Activated naive CD8-positive, alpha-beta T cell (primary cell): Measurements from ENCODE around the gene ICE2.

Experiments used
- H3K27ac Mint-ChIP-seq: one replicate; pipeline ENCODE4 v1.8.0; 2021; ENCODE audit warnings: mixed read lengths
- H3K27me3 Mint-ChIP-seq: one replicate; pipeline ENCODE4 v1.8.0; 2021; ENCODE audit warnings: mixed read lengths
- H3K36me3 Mint-ChIP-seq: one replicate; pipeline ENCODE4 v1.8.0; 2021; ENCODE audit warnings: mixed read lengths
- H3K4me1 Mint-ChIP-seq: one replicate; pipeline ENCODE4 v1.8.0; 2021; ENCODE audit warnings: low read depth, mixed read lengths
- H3K4me3 Mint-ChIP-seq: one replicate; pipeline ENCODE4 v1.8.0; 2021; ENCODE audit warnings: mild to moderate bottlenecking, mixed read lengths
- H3K9me3 Mint-ChIP-seq: one replicate; pipeline ENCODE4 v1.8.0; 2021; ENCODE audit warnings: low read depth, mixed read lengths

ICE2 gene

GRCh38 chr15:60511351-60512031, 32.5 kb upstream of the ICE2 start:
- no peaks in the 10 kb centered on the region for H3K9me3 Mint-ChIP-seq
- H3K36me3 Mint-ChIP-seq, result peaks cover 17% of the 10 kb centered on the region
- H3K27me3 Mint-ChIP-seq, result no peaks in the 10 kb centered on the region
- peak overlapping the region; percentile 69 for H3K27ac Mint-ChIP-seq
- peaks cover 63% of the 10 kb centered on the region for H3K4me1 Mint-ChIP-seq
- H3K4me3 Mint-ChIP-seq, result peak overlapping the region; percentile 60

- Mint-ChIP-seq H3K4me1 (peaks cover 59% of the 10 kb centered on the region), H3K36me3 (peaks cover 19% of the 10 kb centered on the region), H3K4me3 (no peak overlapping the region), H3K27ac (peak overlapping the region; percentile 73), H3K9me3 (no peaks in the 10 kb centered on the region), H3K27me3 (no peaks in the 10 kb centered on the region)
Observed at GRCh38 chr15:60510006-60510405, 31.1 kb upstream of the ICE2 start.

- Mint-ChIP-seq H3K9me3 (no peaks in the 10 kb centered on the region), H3K4me3 (no peak overlapping the region), H3K27ac (peak overlapping the region; percentile 73), H3K4me1 (peaks cover 58% of the 10 kb centered on the region), H3K36me3 (peaks cover 22% of the 10 kb centered on the region), H3K27me3 (no peaks in the 10 kb centered on the region)
Observed at GRCh38 chr15:60509470-60509869, 30.5 kb upstream of the ICE2 start.

GRCh38 chr15:60508442-60508841, 29.5 kb upstream of the ICE2 start:
- no peaks in the 10 kb centered on the region for H3K9me3 Mint-ChIP-seq
- no peak overlapping the region for H3K4me3 Mint-ChIP-seq
- H3K27ac Mint-ChIP-seq, result peak overlapping the region; percentile 55
- peaks cover 54% of the 10 kb centered on the region for H3K4me1 Mint-ChIP-seq
- no peaks in the 10 kb centered on the region for H3K27me3 Mint-ChIP-seq
- peaks cover 17% of the 10 kb centered on the region for H3K36me3 Mint-ChIP-seq

- no peaks in the 10 kb centered on the region for H3K27me3 Mint-ChIP-seq
- no peak overlapping the region for H3K4me3 Mint-ChIP-seq
- peaks cover 52% of the 10 kb centered on the region for H3K4me1 Mint-ChIP-seq
- peak overlapping the region; percentile 55 for H3K27ac Mint-ChIP-seq
- peaks cover 15% of the 10 kb centered on the region for H3K36me3 Mint-ChIP-seq
- H3K9me3 Mint-ChIP-seq, result no peaks in the 10 kb centered on the region
Observed at GRCh38 chr15:60507596-60508424, 28.9 kb upstream of the ICE2 start.

- peaks cover 2% of the 10 kb centered on the region for H3K4me1 Mint-ChIP-seq
- no peaks in the 10 kb centered on the region for H3K9me3 Mint-ChIP-seq
- H3K27me3 Mint-ChIP-seq, result no peaks in the 10 kb centered on the region
- H3K36me3 Mint-ChIP-seq, result no peaks in the 10 kb centered on the region
- H3K27ac Mint-ChIP-seq, result no peak overlapping the region
- H3K4me3 Mint-ChIP-seq, result no peak overlapping the region
Observed at GRCh38 chr15:60496853-60497252, 17.9 kb upstream of the ICE2 start.

- Mint-ChIP-seq H3K4me3 (no peak overlapping the region), H3K36me3 (no peaks in the 10 kb centered on the region), H3K4me1 (peaks cover 2% of the 10 kb centered on the region), H3K9me3 (no peaks in the 10 kb centered on the region), H3K27ac (peak overlapping the region; percentile 46), H3K27me3 (no peaks in the 10 kb centered on the region)
Observed at GRCh38 chr15:60494108-60494507, 15.2 kb upstream of the ICE2 start.

- H3K9me3 Mint-ChIP-seq, result no peaks in the 10 kb centered on the region
- H3K4me3 Mint-ChIP-seq, result no peak overlapping the region
- no peaks in the 10 kb centered on the region for H3K36me3 Mint-ChIP-seq
- peak overlapping the region; percentile 75 for H3K27ac Mint-ChIP-seq
- H3K27me3 Mint-ChIP-seq, result no peaks in the 10 kb centered on the region
- H3K4me1 Mint-ChIP-seq, result peaks cover 6% of the 10 kb centered on the region
Observed at GRCh38 chr15:60493166-60493565, 14.2 kb upstream of the ICE2 start.

- peaks cover 31% of the 10 kb centered on the region for H3K4me1 Mint-ChIP-seq
- no peaks in the 10 kb centered on the region for H3K27me3 Mint-ChIP-seq
- H3K9me3 Mint-ChIP-seq, result no peaks in the 10 kb centered on the region
- H3K36me3 Mint-ChIP-seq, result no peaks in the 10 kb centered on the region
- H3K27ac Mint-ChIP-seq, result no peak overlapping the region
- no peak overlapping the region for H3K4me3 Mint-ChIP-seq
Observed at GRCh38 chr15:60486742-60487141, 7.8 kb upstream of the ICE2 start.

- Mint-ChIP-seq H3K36me3 (no peaks in the 10 kb centered on the region), H3K27ac (no peak overlapping the region), H3K27me3 (no peaks in the 10 kb centered on the region), H3K9me3 (no peaks in the 10 kb centered on the region), H3K4me3 (no peak overlapping the region), H3K4me1 (peaks cover 36% of the 10 kb centered on the region)
Observed at GRCh38 chr15:60485365-60486055, 6.6 kb upstream of the ICE2 start.

- Mint-ChIP-seq H3K9me3 (no peaks in the 10 kb centered on the region), H3K4me1 (peaks cover 45% of the 10 kb centered on the region), H3K27ac (no peak overlapping the region), H3K27me3 (no peaks in the 10 kb centered on the region), H3K36me3 (peaks cover under 1% of the 10 kb centered on the region), H3K4me3 (no peak overlapping the region)
Observed at GRCh38 chr15:60483042-60483441, 4.1 kb upstream of the ICE2 start.

GRCh38 chr15:60480888-60481287, 1.9 kb upstream of the ICE2 start:
- peaks cover 60% of the 10 kb centered on the region for H3K4me1 Mint-ChIP-seq

GRCh38 chr15:60480149-60480548, 1.2 kb upstream of the ICE2 start:
- H3K4me1 Mint-ChIP-seq, result peaks cover 59% of the 10 kb centered on the region

More at GRCh38 chr15:60480888-60481287, 1.9 kb upstream of the ICE2 start:
- H3K36me3 Mint-ChIP-seq, result peaks cover 8% of the 10 kb centered on the region
- peak overlapping the region; percentile 36 for H3K27ac Mint-ChIP-seq
- H3K27me3 Mint-ChIP-seq, result no peaks in the 10 kb centered on the region
- no peak overlapping the region for H3K4me3 Mint-ChIP-seq
- H3K9me3 Mint-ChIP-seq, result no peaks in the 10 kb centered on the region

GRCh38 chr15:60479361-60480110, 594 bp upstream of the ICE2 start:
- Mint-ChIP-seq H3K36me3 (peaks cover 13% of the 10 kb centered on the region), H3K27ac (peak overlapping the region; percentile 97), H3K9me3 (no peaks in the 10 kb centered on the region), H3K4me3 (peak overlapping the region; percentile 95), H3K27me3 (no peaks in the 10 kb centered on the region), H3K4me1 (peaks cover 60% of the 10 kb centered on the region)

More at GRCh38 chr15:60480149-60480548, 1.2 kb upstream of the ICE2 start:
- Mint-ChIP-seq H3K9me3 (no peaks in the 10 kb centered on the region), H3K27ac (peak overlapping the region; percentile 97), H3K4me3 (peak overlapping the region; percentile 95), H3K36me3 (peaks cover 8% of the 10 kb centered on the region), H3K27me3 (no peaks in the 10 kb centered on the region)
